ENCODE data around the gene PCSK6. TPM values are rescaled to one million over a fixed set of nuclear protein-coding genes. Genes with fewer than 3 reads are reported as not detected.

PCSK6 gene
- total RNA-seq, 1 donor from 2014 or later: 1.3 TPM

GRCh38 chr15:101434032-101434920, 55.2 kb downstream of the PCSK6 start:
- Histone ChIP-seq H3K27ac (ENCODE audit: low read depth, low read length) (no peak overlapping the region), H3K4me3 (ENCODE audit: insufficient read depth, low read depth, low read length) (no peak overlapping the region), H3K9ac (ENCODE audit: low read length) (no peak overlapping the region), H3K4me2 (ENCODE audit: low read length) (no peak overlapping the region), H3K27me3 (ENCODE audit: insufficient read depth, low read length) (no peaks in the 10 kb centered on the region), H3K36me3 (ENCODE audit: insufficient read depth, low read length) (no peaks in the 10 kb centered on the region), H3K4me1 (ENCODE audit: insufficient read depth, low read length) (no peaks in the 10 kb centered on the region), H4K20me1 (ENCODE audit: insufficient read depth, low read length) (no peaks in the 10 kb centered on the region), H3K79me2 (ENCODE audit: insufficient read depth, low read length) (no peaks in the 10 kb centered on the region), H3K9me3 (ENCODE audit: insufficient read depth, low read depth, low read length) (no peaks in the 10 kb centered on the region), H2AFZ (ENCODE audit: low read depth, low read length) (no peak overlapping the region)
- H3K4me3 Mint-ChIP-seq (ENCODE audit: unreplicated experiment): no peak overlapping the region
- peaks cover 29% of the 10 kb centered on the region for H3K27me3 Mint-ChIP-seq (ENCODE audit: low read depth, unreplicated experiment)
- H3K27ac Mint-ChIP-seq (ENCODE audit: unreplicated experiment): no peak overlapping the region
- no peaks in the 10 kb centered on the region for H3K36me3 Mint-ChIP-seq (ENCODE audit: low read depth, unreplicated experiment)
- DNase-seq (ENCODE audit: low read depth) (no peak), FAIRE-seq (no peak)
- H3K4me1 Mint-ChIP-seq (ENCODE audit: low read depth, unreplicated experiment): peaks cover 2% of the 10 kb centered on the region
- TF ChIP-seq CTCF (IDR thresholded peaks at IDR 0.05; ENCODE audit: insufficient read depth, low read depth, low read length) (no peak), EZH2 (IDR thresholded peaks at IDR 0.05; ENCODE audit: insufficient read depth, low read length) (no peak)
- no peaks in the 10 kb centered on the region for H3K9me3 Mint-ChIP-seq (ENCODE audit: unreplicated experiment)

- Histone ChIP-seq H3K4me3 (ENCODE audit: insufficient read depth, low read depth, low read length) (no peak overlapping the region), H3K4me2 (ENCODE audit: low read length) (no peak overlapping the region), H3K36me3 (ENCODE audit: insufficient read depth, low read length) (no peaks in the 10 kb centered on the region), H3K9me3 (ENCODE audit: insufficient read depth, low read depth, low read length) (no peaks in the 10 kb centered on the region), H3K4me1 (ENCODE audit: insufficient read depth, low read length) (no peaks in the 10 kb centered on the region), H2AFZ (ENCODE audit: low read depth, low read length) (no peak overlapping the region), H3K9ac (ENCODE audit: low read length) (no peak overlapping the region), H3K79me2 (ENCODE audit: insufficient read depth, low read length) (no peaks in the 10 kb centered on the region), H3K27me3 (ENCODE audit: insufficient read depth, low read length) (no peaks in the 10 kb centered on the region), H4K20me1 (ENCODE audit: insufficient read depth, low read length) (no peaks in the 10 kb centered on the region), H3K27ac (ENCODE audit: low read depth, low read length) (no peak overlapping the region)
- Mint-ChIP-seq H3K36me3 (ENCODE audit: low read depth, unreplicated experiment) (no peaks in the 10 kb centered on the region), H3K27me3 (ENCODE audit: low read depth, unreplicated experiment) (peaks cover 35% of the 10 kb centered on the region), H3K9me3 (ENCODE audit: unreplicated experiment) (no peaks in the 10 kb centered on the region), H3K4me1 (ENCODE audit: low read depth, unreplicated experiment) (peaks cover 7% of the 10 kb centered on the region), H3K4me3 (ENCODE audit: unreplicated experiment) (no peak overlapping the region), H3K27ac (ENCODE audit: unreplicated experiment) (no peak overlapping the region)
- no peak for DNase-seq (ENCODE audit: low read depth)
- no peak for FAIRE-seq
- TF ChIP-seq EZH2 (IDR thresholded peaks at IDR 0.05; ENCODE audit: insufficient read depth, low read length) (no peak), CTCF (IDR thresholded peaks at IDR 0.05; ENCODE audit: insufficient read depth, low read depth, low read length) (no peak)
These were observed 56.1 kb downstream of the PCSK6 start for GRCh38 chr15:101433396-101433795.

- H3K4me3 Mint-ChIP-seq (ENCODE audit: unreplicated experiment): no peak overlapping the region
- TF ChIP-seq EZH2 (IDR thresholded peaks at IDR 0.05; ENCODE audit: insufficient read depth, low read length): no peak
- Histone ChIP-seq H4K20me1 (ENCODE audit: insufficient read depth, low read length) (no peaks in the 10 kb centered on the region), H3K4me3 (ENCODE audit: insufficient read depth, low read depth, low read length) (no peak overlapping the region), H3K4me1 (ENCODE audit: insufficient read depth, low read length) (no peaks in the 10 kb centered on the region), H3K36me3 (ENCODE audit: insufficient read depth, low read length) (no peaks in the 10 kb centered on the region), H3K27ac (ENCODE audit: low read depth, low read length) (no peak overlapping the region), H3K9me3 (ENCODE audit: insufficient read depth, low read depth, low read length) (no peaks in the 10 kb centered on the region), H3K9ac (ENCODE audit: low read length) (no peak overlapping the region), H3K79me2 (ENCODE audit: insufficient read depth, low read length) (no peaks in the 10 kb centered on the region), H3K27me3 (ENCODE audit: insufficient read depth, low read length) (no peaks in the 10 kb centered on the region), H3K4me2 (ENCODE audit: low read length) (no peak overlapping the region), H2AFZ (ENCODE audit: low read depth, low read length) (no peak overlapping the region)
- no peak for DNase-seq (ENCODE audit: low read depth)
- H3K36me3 Mint-ChIP-seq (ENCODE audit: low read depth, unreplicated experiment): no peaks in the 10 kb centered on the region
- no peak for FAIRE-seq
- no peak overlapping the region for H3K27ac Mint-ChIP-seq (ENCODE audit: unreplicated experiment)
- H3K9me3 Mint-ChIP-seq (ENCODE audit: unreplicated experiment): no peaks in the 10 kb centered on the region
- peaks cover 36% of the 10 kb centered on the region for H3K27me3 Mint-ChIP-seq (ENCODE audit: low read depth, unreplicated experiment)
- peaks cover 7% of the 10 kb centered on the region for H3K4me1 Mint-ChIP-seq (ENCODE audit: low read depth, unreplicated experiment)
These were observed 56.5 kb downstream of the PCSK6 start for GRCh38 chr15:101432982-101433381.
